Measurements from ENCODE around the gene MORN1.

MORN1 gene

GRCh38 chr1:2314273-2314802 is 77.0 kb downstream of the MORN1 start:
- TF ChIP-seq CTCF (IDR thresholded peaks at IDR 0.05; ENCODE audit: low read length) (no peak), EZH2 (optimal IDR thresholded peaks at IDR 0.05; ENCODE audit: low read depth, low read length) (no peak), EZH2phosphoT487 (IDR thresholded peaks at IDR 0.05; ENCODE audit: low read length) (no peak)
- Histone ChIP-seq H3K36me3 (replicated peaks; ENCODE audit: insufficient read depth, low read length) (no peaks in the 10 kb centered on the region), H3F3A (ENCODE audit: insufficient read depth, low read length) (no peaks in the 10 kb centered on the region), H3K27ac (ENCODE audit: low read length) (no peak overlapping the region), H3K79me2 (ENCODE audit: low read length) (no peaks in the 10 kb centered on the region), H3K4me2 (ENCODE audit: low read depth, low read length) (no peak overlapping the region), H3K27me3 (replicated peaks; ENCODE audit: insufficient read depth, low read length) (peaks cover 47% of the 10 kb centered on the region), H3K9ac (ENCODE audit: low read length) (no peak overlapping the region), H3K9me3 (replicated peaks; ENCODE audit: insufficient read depth, low read length) (no peaks in the 10 kb centered on the region), H3K9me2 (replicated peaks; ENCODE audit: insufficient read depth, low read length) (no peaks in the 10 kb centered on the region), H3K4me1 (ENCODE audit: low read length) (no peaks in the 10 kb centered on the region), H3K4me3 (ENCODE audit: low read length) (no peak overlapping the region), H2AFZ (ENCODE audit: low read length) (no peak overlapping the region), H4K20me1 (ENCODE audit: insufficient read depth, low read length) (no peaks in the 10 kb centered on the region)
- no peak for DNase-seq

GRCh38 chr1:2313651-2314261 is 77.6 kb downstream of the MORN1 start:
- no peaks in the 10 kb centered on the region for H3K36me3 ChIP-seq (replicated peaks; ENCODE audit: insufficient read depth, low read length)
- H3F3A ChIP-seq (ENCODE audit: insufficient read depth, low read length) = no peaks in the 10 kb centered on the region
- peaks cover 42% of the 10 kb centered on the region for H3K27me3 ChIP-seq (replicated peaks; ENCODE audit: insufficient read depth, low read length)
- H2AFZ ChIP-seq (ENCODE audit: low read length) = no peak overlapping the region
- no peaks in the 10 kb centered on the region for H4K20me1 ChIP-seq (ENCODE audit: insufficient read depth, low read length)
- no peak overlapping the region for H3K4me2 ChIP-seq (ENCODE audit: low read depth, low read length)
- H3K4me3 ChIP-seq (ENCODE audit: low read length) = no peak overlapping the region
- no peaks in the 10 kb centered on the region for H3K4me1 ChIP-seq (ENCODE audit: low read length)
- no peaks in the 10 kb centered on the region for H3K9me3 ChIP-seq (replicated peaks; ENCODE audit: insufficient read depth, low read length)
- H3K9me2 ChIP-seq (replicated peaks; ENCODE audit: insufficient read depth, low read length) = no peaks in the 10 kb centered on the region
- TF ChIP-seq CTCF (IDR thresholded peaks at IDR 0.05; ENCODE audit: low read length) (no peak), EZH2 (optimal IDR thresholded peaks at IDR 0.05; ENCODE audit: low read depth, low read length) (no peak), EZH2phosphoT487 (IDR thresholded peaks at IDR 0.05; ENCODE audit: low read length) (no peak)
- no peak for DNase-seq
- H3K27ac ChIP-seq (ENCODE audit: low read length) = no peak overlapping the region
- no peaks in the 10 kb centered on the region for H3K79me2 ChIP-seq (ENCODE audit: low read length)
- H3K9ac ChIP-seq (ENCODE audit: low read length) = no peak overlapping the region

- H3K4me3 ChIP-seq (ENCODE audit: low read length) = no peak overlapping the region
- no peaks in the 10 kb centered on the region for H3K36me3 ChIP-seq (replicated peaks; ENCODE audit: insufficient read depth, low read length)
- DNase-seq = no peak
- H3K27ac ChIP-seq (ENCODE audit: low read length) = no peak overlapping the region
- no peaks in the 10 kb centered on the region for H3K4me1 ChIP-seq (ENCODE audit: low read length)
- H3K79me2 ChIP-seq (ENCODE audit: low read length) = no peaks in the 10 kb centered on the region
- no peak overlapping the region for H2AFZ ChIP-seq (ENCODE audit: low read length)
- no peak overlapping the region for H3K4me2 ChIP-seq (ENCODE audit: low read depth, low read length)
- H3K9me2 ChIP-seq (replicated peaks; ENCODE audit: insufficient read depth, low read length) = no peaks in the 10 kb centered on the region
- no peaks in the 10 kb centered on the region for H4K20me1 ChIP-seq (ENCODE audit: insufficient read depth, low read length)
- TF ChIP-seq CTCF (IDR thresholded peaks at IDR 0.05; ENCODE audit: low read length) = no peak
- TF ChIP-seq EZH2phosphoT487 (IDR thresholded peaks at IDR 0.05; ENCODE audit: low read length) = no peak
- TF ChIP-seq EZH2 (optimal IDR thresholded peaks at IDR 0.05; ENCODE audit: low read depth, low read length) = no peak
- H3K27me3 ChIP-seq (replicated peaks; ENCODE audit: insufficient read depth, low read length) = peaks cover 31% of the 10 kb centered on the region
- H3F3A ChIP-seq (ENCODE audit: insufficient read depth, low read length) = no peaks in the 10 kb centered on the region
- H3K9me3 ChIP-seq (replicated peaks; ENCODE audit: insufficient read depth, low read length) = no peaks in the 10 kb centered on the region
- no peak overlapping the region for H3K9ac ChIP-seq (ENCODE audit: low read length)
Measured at GRCh38 chr1:2312515-2313301, 78.6 kb downstream of the MORN1 start.

All from MM.1S (cell line).